ENCODE measurements around the gene SPON1. TPM values are rescaled to one million over a fixed set of nuclear protein-coding genes. Genes with fewer than 3 reads are reported as not detected.

SPON1 gene
- total RNA-seq, 1 experiment from 2014 or later: 46.9 TPM

DNA sequence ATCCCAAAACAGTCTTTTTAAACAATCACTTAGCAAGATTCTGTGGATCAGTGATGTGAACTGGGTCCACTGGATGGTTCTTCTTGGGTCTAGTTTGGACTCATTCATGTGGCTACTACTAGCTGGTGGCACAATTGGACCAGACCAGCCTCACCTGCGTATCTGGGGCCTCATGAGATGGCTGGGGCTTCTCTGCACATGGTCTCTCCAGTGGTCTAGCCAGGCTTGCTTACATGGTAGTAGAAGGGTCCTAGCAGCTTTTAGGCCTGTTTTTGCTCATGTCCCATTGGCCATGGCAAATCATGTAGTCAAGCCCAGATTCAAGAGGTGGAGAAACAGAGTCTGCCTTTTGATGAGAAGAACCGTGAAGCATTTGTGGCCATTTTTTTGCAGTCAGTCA lies 302.4 kb downstream of the SPON1 start:
- peaks cover 6% of the 10 kb centered on the region for H3K36me3 ChIP-seq (ENCODE audit: control insufficient read depth, insufficient read depth, low read length)
- H3K4me1 ChIP-seq: peaks cover 1% of the 10 kb centered on the region; the same call in 1 of the 2 replicates
- Mint-ChIP-seq H3K4me3 (ENCODE audit: unreplicated experiment) (no peak overlapping the region), H3K36me3 (ENCODE audit: insufficient read depth, unreplicated experiment) (peaks cover 64% of the 10 kb centered on the region), H3K4me1 (ENCODE audit: low read depth, unreplicated experiment) (peaks cover 2% of the 10 kb centered on the region), H3K27me3 (ENCODE audit: insufficient read depth, unreplicated experiment) (no peaks in the 10 kb centered on the region), H3K9me3 (ENCODE audit: unreplicated experiment) (no peaks in the 10 kb centered on the region), H3K27ac (ENCODE audit: unreplicated experiment) (no peak overlapping the region)
- H3K4me3 ChIP-seq (ENCODE audit: low read depth, low read length): no peak overlapping the region
- H3K27me3 ChIP-seq (replicated peaks; ENCODE audit: control insufficient read depth, insufficient read depth, low read length): no peaks in the 10 kb centered on the region
- ChIA-PET POLR2A (no interaction called here), CTCF (no interaction called here)
- BruUV-seq (replicated peaks): no TSS peak
- no peak for DNase-seq
- TF ChIP-seq, protein P1, sequence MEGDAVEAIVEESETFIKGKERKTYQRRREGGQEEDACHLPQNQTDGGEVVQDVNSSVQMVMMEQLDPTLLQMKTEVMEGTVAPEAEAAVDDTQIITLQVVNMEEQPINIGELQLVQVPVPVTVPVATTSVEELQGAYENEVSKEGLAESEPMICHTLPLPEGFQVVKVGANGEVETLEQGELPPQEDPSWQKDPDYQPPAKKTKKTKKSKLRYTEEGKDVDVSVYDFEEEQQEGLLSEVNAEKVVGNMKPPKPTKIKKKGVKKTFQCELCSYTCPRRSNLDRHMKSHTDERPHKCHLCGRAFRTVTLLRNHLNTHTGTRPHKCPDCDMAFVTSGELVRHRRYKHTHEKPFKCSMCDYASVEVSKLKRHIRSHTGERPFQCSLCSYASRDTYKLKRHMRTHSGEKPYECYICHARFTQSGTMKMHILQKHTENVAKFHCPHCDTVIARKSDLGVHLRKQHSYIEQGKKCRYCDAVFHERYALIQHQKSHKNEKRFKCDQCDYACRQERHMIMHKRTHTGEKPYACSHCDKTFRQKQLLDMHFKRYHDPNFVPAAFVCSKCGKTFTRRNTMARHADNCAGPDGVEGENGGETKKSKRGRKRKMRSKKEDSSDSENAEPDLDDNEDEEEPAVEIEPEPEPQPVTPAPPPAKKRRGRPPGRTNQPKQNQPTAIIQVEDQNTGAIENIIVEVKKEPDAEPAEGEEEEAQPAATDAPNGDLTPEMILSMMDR (IDR thresholded peaks at IDR 0.05; ENCODE audit: insufficient read depth in 1 of 2, low read depth in 1 of 2, low read length in 1 of 2, severe bottlenecking in 1 of 2, unreplicated experiment in 1 of 2): no peak
- intact Hi-C loops (cut with micrococcal nuclease; ENCODE audit: unreplicated experiment): no loop called here
- H3K9me3 ChIP-seq: no peaks in the 10 kb centered on the region

DNA sequence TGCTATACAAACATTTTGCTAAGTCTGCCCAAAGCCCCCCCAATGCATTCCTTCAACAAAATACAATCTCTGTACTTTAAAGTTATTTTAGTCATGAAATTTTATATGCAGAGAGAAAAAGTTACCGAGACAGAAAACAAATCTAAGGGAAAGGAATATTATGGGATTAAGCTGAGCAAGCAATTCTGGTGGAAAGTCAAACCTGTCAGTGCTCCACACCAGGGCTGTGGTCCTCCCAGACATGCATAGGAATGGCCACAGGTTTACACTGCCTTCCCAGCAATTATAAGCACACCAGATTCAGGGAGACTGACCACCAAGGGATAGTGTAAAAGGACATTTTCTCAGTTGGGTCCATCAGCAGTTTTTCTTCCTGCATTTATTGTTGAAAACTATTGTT lies 304.1 kb downstream of the SPON1 start:
- intact Hi-C loops (cut with micrococcal nuclease; ENCODE audit: unreplicated experiment): no loop called here
- Mint-ChIP-seq H3K27me3 (ENCODE audit: insufficient read depth, unreplicated experiment) (no peaks in the 10 kb centered on the region), H3K36me3 (ENCODE audit: insufficient read depth, unreplicated experiment) (peaks cover 60% of the 10 kb centered on the region), H3K4me3 (ENCODE audit: unreplicated experiment) (no peak overlapping the region), H3K4me1 (ENCODE audit: low read depth, unreplicated experiment) (peaks cover 8% of the 10 kb centered on the region), H3K9me3 (ENCODE audit: unreplicated experiment) (no peaks in the 10 kb centered on the region), H3K27ac (ENCODE audit: unreplicated experiment) (no peak overlapping the region)
- Histone ChIP-seq H3K4me3 (ENCODE audit: low read depth, low read length) (no peak overlapping the region), H3K9me3 (no peaks in the 10 kb centered on the region), H3K4me1 (peaks cover 9% of the 10 kb centered on the region), H3K36me3 (ENCODE audit: control insufficient read depth, insufficient read depth, low read length) (peaks cover 4% of the 10 kb centered on the region), H3K27me3 (replicated peaks; ENCODE audit: control insufficient read depth, insufficient read depth, low read length) (no peaks in the 10 kb centered on the region)
- DNase-seq: no peak
- TSS peak; percentile 52 for BruUV-seq (replicated peaks)
- ChIA-PET POLR2A (no interaction called here), CTCF (no interaction called here)
- TF ChIP-seq, protein P1 (IDR thresholded peaks at IDR 0.05; ENCODE audit: insufficient read depth in 1 of 2, low read depth in 1 of 2, low read length in 1 of 2, severe bottlenecking in 1 of 2, unreplicated experiment in 1 of 2): no peak

GRCh38 chr11:14267861-14268635 lies 305.5 kb downstream of the SPON1 start:
- Histone ChIP-seq H3K4me3 (ENCODE audit: low read depth, low read length) (no peak overlapping the region), H3K4me1 (peaks cover 14% of the 10 kb centered on the region), H3K9me3 (no peaks in the 10 kb centered on the region), H3K36me3 (ENCODE audit: control insufficient read depth, insufficient read depth, low read length) (peaks cover 2% of the 10 kb centered on the region), H3K27me3 (replicated peaks; ENCODE audit: control insufficient read depth, insufficient read depth, low read length) (no peaks in the 10 kb centered on the region)
- no peak overlapping the region for H3K4me3 Mint-ChIP-seq (ENCODE audit: unreplicated experiment)
- H3K27ac Mint-ChIP-seq (ENCODE audit: unreplicated experiment): no peak overlapping the region
- ChIA-PET POLR2A (no interaction called here), CTCF (no interaction called here)
- H3K36me3 Mint-ChIP-seq (ENCODE audit: insufficient read depth, unreplicated experiment): peaks cover 55% of the 10 kb centered on the region
- peaks cover 17% of the 10 kb centered on the region for H3K4me1 Mint-ChIP-seq (ENCODE audit: low read depth, unreplicated experiment)
- no peaks in the 10 kb centered on the region for H3K27me3 Mint-ChIP-seq (ENCODE audit: insufficient read depth, unreplicated experiment)
- TF ChIP-seq, protein P1 (IDR thresholded peaks at IDR 0.05; ENCODE audit: insufficient read depth in 1 of 2, low read depth in 1 of 2, low read length in 1 of 2, severe bottlenecking in 1 of 2, unreplicated experiment in 1 of 2): no peak
- no TSS peak for BruUV-seq (replicated peaks)
- H3K9me3 Mint-ChIP-seq (ENCODE audit: unreplicated experiment): no peaks in the 10 kb centered on the region
- DNase-seq: no peak
- intact Hi-C loops (cut with micrococcal nuclease; ENCODE audit: unreplicated experiment): no loop called here
